Body of pancreas (tissue), 4 donors: ENCODE data around the gene APLP1.

Experiments
- CTCF ChIP-seq, 7 experiments: fragments of 450-650 bp in 4 of 7; fragments of 200-600 bp in 3 of 7; sonication (generic) in 3 of 7; IDR thresholded peaks; one replicate each; pipeline ENCODE4 v1.5.1; 2016 to 2019; ENCODE audit warnings: antibody characterized with exemption in 7 of 7
- POLR2A ChIP-seq, 3 donors: fragments of 450-650 bp; IDR thresholded peaks; one replicate each; pipeline ENCODE4 v1.6.1; 2016; ENCODE audit warnings: antibody characterized with exemption in 3 of 3, mild to moderate bottlenecking in 2 of 3

- TF ChIP-seq CTCF (IDR thresholded peaks at IDR 0.05) (no peak), POLR2A (IDR thresholded peaks at IDR 0.05) (peak in 2 of 3 donors; percentile 11 to 20)
Observed at GRCh38 chr19:35843676-35844481, 24.5 kb upstream of the APLP1 start.
